DMS53 treated with DMSO at 0.1 percent for 48 hours (cell line): ENCODE data around the gene ANKRD17.

Experiments
- DNase-seq: peaks from one replicate; lab custom pipeline; 2025; ENCODE audit not compliant: unreplicated experiment; lab: John Stamatoyannopoulos, UW

ANKRD17 gene

GRCh38 chr4:73064536-73064935 lies 194.1 kb downstream of the ANKRD17 start:
- DNase-seq, result no peak

GRCh38 chr4:73055241-73055897 lies 203.2 kb downstream of the ANKRD17 start:
- no peak for DNase-seq

GRCh38 chr4:73053974-73054480 lies 204.6 kb downstream of the ANKRD17 start:
- DNase-seq, result no peak

DNA sequence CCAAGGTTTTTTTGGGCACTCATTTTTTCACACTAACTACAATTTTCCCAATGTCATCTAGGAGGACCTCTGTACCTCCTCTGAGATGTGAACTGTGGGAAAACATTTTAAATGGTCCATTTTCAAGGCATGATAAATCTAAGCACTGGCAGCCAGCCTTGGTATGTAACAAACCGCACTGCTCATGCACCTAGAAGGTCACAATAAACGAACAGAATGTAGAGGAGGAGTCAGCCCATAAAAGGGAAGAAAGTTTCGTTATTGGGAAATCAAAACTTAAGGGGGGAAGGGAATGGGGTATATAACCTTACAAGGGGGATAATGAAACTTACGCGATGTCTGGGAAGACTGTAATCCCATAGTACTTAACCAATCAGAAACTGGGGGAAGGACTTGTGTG lies 205.5 kb downstream of the ANKRD17 start:
- no peak for DNase-seq

DNA sequence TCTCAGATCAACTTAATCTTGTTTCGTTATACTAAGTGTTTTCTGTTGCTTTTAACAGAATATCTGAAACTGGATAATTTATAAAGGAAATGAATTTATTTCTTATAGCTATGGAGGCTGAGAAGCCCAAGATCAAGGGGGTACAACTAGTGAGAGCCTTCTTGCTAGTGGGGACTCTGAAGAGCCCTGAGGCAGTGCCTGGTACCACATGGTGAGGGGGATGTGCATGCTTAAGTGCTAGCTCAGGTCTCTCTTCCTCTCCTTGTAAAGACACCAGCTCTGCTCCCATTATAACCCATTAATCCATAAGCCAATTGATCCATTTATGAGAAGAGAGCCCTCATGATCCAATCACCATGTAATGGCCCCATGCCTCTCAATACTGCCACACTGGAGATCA lies 207.0 kb downstream of the ANKRD17 start:
- DNase-seq, result no peak

- no peak for DNase-seq
Measured at GRCh38 chr4:73045879-73046278, 212.7 kb downstream of the ANKRD17 start.

DNA sequence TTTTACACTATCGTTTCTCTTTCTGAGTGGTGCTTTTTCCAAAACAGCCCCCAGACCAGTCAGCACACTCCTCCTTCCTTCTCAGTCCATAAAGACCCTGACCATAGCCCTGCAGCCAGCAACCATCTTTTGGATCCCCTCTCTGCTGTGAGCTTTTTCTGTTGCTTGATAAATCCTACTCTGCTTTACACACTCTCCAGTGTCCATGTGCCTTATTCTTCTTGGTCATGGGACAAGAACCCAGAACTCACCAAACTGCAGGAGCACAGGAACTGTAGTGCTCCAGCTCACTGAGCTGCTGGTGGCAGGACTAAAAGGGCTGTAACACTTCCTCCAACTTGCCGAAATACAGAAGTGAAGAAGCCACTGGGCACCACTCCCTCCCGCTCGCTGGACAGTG lies 221.5 kb downstream of the ANKRD17 start:
- DNase-seq, result no peak

DNA sequence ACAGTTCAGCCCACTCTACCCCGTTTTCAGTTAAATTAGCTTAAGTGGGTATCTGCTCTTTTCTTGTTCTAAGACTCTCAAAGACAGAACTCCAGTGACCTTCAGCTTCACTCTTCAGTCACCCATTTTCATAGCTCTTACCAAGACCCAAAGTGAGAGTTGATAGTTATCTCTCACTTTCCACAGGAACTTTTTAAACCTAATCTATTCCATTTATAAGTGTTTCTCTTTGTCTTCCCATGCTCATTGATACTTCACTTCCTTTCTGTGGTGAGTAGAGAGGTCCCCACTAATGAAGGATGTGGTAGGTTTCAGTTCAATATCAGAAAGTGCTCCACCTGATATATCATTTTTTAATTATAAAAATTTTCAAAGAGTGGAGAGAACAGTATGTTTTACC lies 222.5 kb downstream of the ANKRD17 start:
- no peak for DNase-seq

GRCh38 chr4:73034896-73035295 lies 223.7 kb downstream of the ANKRD17 start:
- DNase-seq, result no peak

DNA sequence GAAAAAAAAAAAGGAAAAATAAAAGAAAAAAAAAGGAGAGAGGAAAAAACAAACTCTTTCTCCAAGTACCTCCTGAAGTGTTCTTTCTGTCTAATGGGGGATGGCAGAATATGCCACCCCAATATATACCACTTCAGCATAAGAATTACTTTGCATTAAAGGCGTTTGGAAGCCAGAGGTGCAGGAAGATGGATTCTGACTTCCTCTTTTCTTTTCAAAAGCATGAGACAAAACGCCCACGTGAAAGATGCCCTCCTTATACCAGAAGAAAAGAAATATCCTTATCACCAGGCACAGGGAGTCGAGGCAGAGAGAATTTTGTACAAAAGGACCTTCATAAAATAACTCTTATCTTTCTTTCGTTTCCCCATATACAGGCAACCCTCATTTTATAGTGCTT lies 230.0 kb downstream of the ANKRD17 start:
- DNase-seq, result no peak
